Measurements from ENCODE around the gene NAXE. TPM values are rescaled to one million over a fixed set of nuclear protein-coding genes. Genes with fewer than 3 reads are reported as not detected.
"Not testable (repeated sequence)": the region's sequence is repeated elsewhere in the genome, so short reads cannot be mapped to it uniquely, and the experiment has no call there.

Gene NAXE
- total RNA-seq (2014; rRNA removed): 74.9 and 101 TPM in 2 replicates
- 113 TPM for polyA plus RNA-seq (2012)

- peak; percentile 67 for DNase-seq (ENCODE audit: low read depth)
These were observed at the start of gene NAXE for GRCh38 chr1:156591432-156592157. TSS of gene NAXE (plus strand) at chr1:156591776. CDS start at chr1:156591805, 29 bp downstream.

- DNase-seq (ENCODE audit: low read depth): no peak
These were observed 48.5 kb upstream of the NAXE start for GRCh38 chr1:156543066-156543465.

- no peak for DNase-seq (ENCODE audit: low read depth)
These were observed 46.9 kb upstream of the NAXE start for GRCh38 chr1:156544592-156545102.

- DNase-seq (ENCODE audit: low read depth): no peak
These were observed 45.3 kb upstream of the NAXE start for GRCh38 chr1:156546267-156546666.

- no peak for DNase-seq (ENCODE audit: low read depth)
These were observed 44.1 kb upstream of the NAXE start for GRCh38 chr1:156547434-156547833.

- no peak for DNase-seq (ENCODE audit: low read depth)
These were observed 43.6 kb upstream of the NAXE start for GRCh38 chr1:156547982-156548381.

GRCh38 chr1:156549390-156549789 is 42.2 kb upstream of the NAXE start:
- no peak for DNase-seq (ENCODE audit: low read depth)

- no peak for DNase-seq (ENCODE audit: low read depth)
These were observed 41.7 kb upstream of the NAXE start for GRCh38 chr1:156549831-156550230.

- DNase-seq (ENCODE audit: low read depth): no peak
These were observed 41.2 kb upstream of the NAXE start for GRCh38 chr1:156550346-156550745.

- no peak for DNase-seq (ENCODE audit: low read depth)
These were observed 40.4 kb upstream of the NAXE start for GRCh38 chr1:156551066-156551643.

GRCh38 chr1:156551869-156552268 is 39.7 kb upstream of the NAXE start:
- peak; percentile 68 for DNase-seq (ENCODE audit: low read depth)

GRCh38 chr1:156552518-156552917 is 39.1 kb upstream of the NAXE start:
- DNase-seq (ENCODE audit: low read depth): no peak

- DNase-seq (ENCODE audit: low read depth): not testable (repeated sequence)
These were observed 38.6 kb upstream of the NAXE start for GRCh38 chr1:156552937-156553336.

GRCh38 chr1:156553860-156554485 is 37.6 kb upstream of the NAXE start:
- DNase-seq (ENCODE audit: low read depth): no peak

GRCh38 chr1:156554971-156555370 is 36.6 kb upstream of the NAXE start:
- no peak for DNase-seq (ENCODE audit: low read depth)

GRCh38 chr1:156555715-156556114 is 35.9 kb upstream of the NAXE start:
- no peak for DNase-seq (ENCODE audit: low read depth)

- DNase-seq (ENCODE audit: low read depth): no peak
These were observed 35.2 kb upstream of the NAXE start for GRCh38 chr1:156556354-156556753.

- no peak for DNase-seq (ENCODE audit: low read depth)
These were observed 32.3 kb upstream of the NAXE start for GRCh38 chr1:156559086-156559796.

GRCh38 chr1:156559797-156560385 is 31.7 kb upstream of the NAXE start:
- DNase-seq (ENCODE audit: low read depth): no peak

- no peak for DNase-seq (ENCODE audit: low read depth)
These were observed 30.9 kb upstream of the NAXE start for GRCh38 chr1:156560585-156561163.

GRCh38 chr1:156565519-156565918 is 26.1 kb upstream of the NAXE start:
- no peak for DNase-seq (ENCODE audit: low read depth)

Measured in LHCN-M2 (cell line).